Measurements from ENCODE around the gene PRKD1. TPM values are rescaled to one million over a fixed set of nuclear protein-coding genes. Genes with fewer than 3 reads are reported as not detected.

The PRKD1 gene
- total and polyA plus RNA-seq, 2 of the 13 experiments (the other 11 are each of a cell fraction or from before 2014, with no cell fraction given), result 0.22 to 1.3 TPM

GRCh38 chr14:29627137-29627536, 300.5 kb downstream of the PRKD1 start (continued):
- no peak for TF ChIP-seq CBFB (CRISPR knock-in tag; IDR thresholded peaks at IDR 0.05)

- WGBS (ENCODE audit: low lambda C conversion rate), result 6% methylated on average over 4 of the region's 4 CpGs
- Histone ChIP-seq H4K20me1 (ENCODE audit: insufficient read depth, low read length) (no peaks in the 10 kb centered on the region), H3K9me3 (ENCODE audit: low read length) (peaks cover 75% of the 10 kb centered on the region), H3K4me1 (ENCODE audit: insufficient read depth, low read length) (no peaks in the 10 kb centered on the region), H3K79me2 (ENCODE audit: insufficient read depth, low read length) (no peaks in the 10 kb centered on the region), H3K9ac (ENCODE audit: insufficient read depth, low read depth, low read length) (no peak overlapping the region), H3K36me3 (replicated peaks in 1 of 2; ENCODE audit: control insufficient read depth in 1 of 2, insufficient read depth in 2 of 2, low read length in 2 of 2) (no peaks in the 10 kb centered on the region), H3K4me3 (replicated peaks in 1 of 3; ENCODE audit: insufficient read depth in 1 of 3, low read depth in 2 of 3, low read length in 3 of 3) (no peak overlapping the region), H3K27ac (ENCODE audit: extremely low read length, insufficient read depth, low read length) (no peak overlapping the region), H3K27me3 (ENCODE audit: control insufficient read depth in 1 of 2, insufficient read depth in 2 of 2, low read length in 2 of 2) (no peaks in the 10 kb centered on the region), H3K4me2 (ENCODE audit: low read depth, low read length) (no peak overlapping the region), H2AFZ (ENCODE audit: low read length) (no peak overlapping the region)
- BruUV-seq (replicated peaks), result no TSS peak
- no peak for FAIRE-seq
- ATAC-seq, result no peak
- in situ Hi-C loops (cut with HindIII; ENCODE audit: extremely low pct_ligation_motif_present, low pct_unique_long_range_greater_than_20kb), result no loop called here
- POLR2A ChIA-PET, result no interaction called here
- CTCF ChIA-PET (ENCODE audit: low intra/inter-chr PET ratio, low total read pairs), result no interaction called here
- intact Hi-C loops (cut with micrococcal nuclease; ENCODE audit: unreplicated experiment), result no loop called here
- DNase-seq (ENCODE audit: low spot score), result no peak
- TF ChIP-seq NFKB2 (CRISPR knock-in tag; IDR thresholded peaks at IDR 0.05; ENCODE audit: borderline replicate concordance), result no peak
- TF ChIP-seq ZNF672 (CRISPR knock-in tag; IDR thresholded peaks at IDR 0.05), result no peak
- no peak for TF ChIP-seq HIC2 (CRISPR knock-in tag; IDR thresholded peaks at IDR 0.05; ENCODE audit: low read depth)
- no peak for TF ChIP-seq MLX (CRISPR knock-in tag; IDR thresholded peaks at IDR 0.05)
- TF ChIP-seq ZNF34 (CRISPR knock-in tag; IDR thresholded peaks at IDR 0.05; ENCODE audit: borderline replicate concordance), result no peak
- no peak for TF ChIP-seq KAT7 (CRISPR knock-in tag; IDR thresholded peaks at IDR 0.05; ENCODE audit: borderline replicate concordance)
- TF ChIP-seq FOXM1 (CRISPR knock-in tag; IDR thresholded peaks at IDR 0.05), result no peak
- no peak for TF ChIP-seq ZBTB40 (IDR thresholded peaks at IDR 0.05)
- no peak for TF ChIP-seq ZBTB40 (CRISPR knock-in tag; IDR thresholded peaks at IDR 0.05)
Measured at GRCh38 chr14:29618323-29619067, 309.2 kb downstream of the PRKD1 start.

Data from HepG2 (cell line).